HG03060 (cell line): Measurements from ENCODE around the gene TIGIT.

ENCODE experiments used
- ATAC-seq: cut with Tn5 transposase; IDR thresholded peaks from one replicate; pipeline ENCODE4 v1.9.1; 2021; ENCODE audit warnings: low read depth, moderate number of reproducible peaks; ENCODE audit not compliant: unreplicated experiment

Gene TIGIT

GRCh38 chr3:114350690-114351089, 56.9 kb downstream of the TIGIT start:
- ATAC-seq, result no peak

GRCh38 chr3:114351123-114351821, 57.4 kb downstream of the TIGIT start:
- ATAC-seq, result no peak

DNA sequence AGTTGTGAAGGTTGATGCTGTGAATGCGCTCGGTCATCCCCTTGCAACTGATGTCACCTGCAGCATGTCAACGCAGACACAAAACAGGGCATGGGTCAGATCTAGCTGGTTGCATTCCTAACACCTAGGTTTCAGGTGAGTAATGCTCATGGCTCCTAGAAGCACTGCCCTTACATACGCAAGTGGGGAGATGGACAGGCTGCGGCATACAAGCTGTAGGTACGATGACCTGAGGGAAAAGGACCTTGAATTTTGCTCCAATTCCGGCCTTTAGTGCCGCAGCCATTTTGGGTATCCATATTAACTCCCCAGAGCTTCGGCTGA, 58.0 kb downstream of the TIGIT start:
- ATAC-seq, result no peak

DNA sequence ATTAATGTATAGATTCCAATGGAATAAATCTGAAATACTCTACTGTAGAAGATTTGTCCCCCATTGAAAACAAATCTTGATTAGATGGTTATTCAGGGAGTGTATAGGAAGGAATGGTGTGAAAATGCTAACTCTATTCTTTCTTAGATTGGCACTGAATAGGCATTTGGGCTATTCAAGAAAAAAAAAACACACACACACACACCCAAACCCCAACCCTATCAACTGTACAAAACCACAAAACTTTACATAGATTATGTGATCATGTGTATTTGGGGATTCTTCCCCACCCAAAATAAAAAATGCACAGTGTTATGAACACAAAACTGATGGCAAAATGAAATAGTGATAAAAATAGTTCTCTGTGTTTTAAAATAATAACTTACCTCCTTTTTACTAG, 61.8 kb downstream of the TIGIT start:
- no peak for ATAC-seq

DNA sequence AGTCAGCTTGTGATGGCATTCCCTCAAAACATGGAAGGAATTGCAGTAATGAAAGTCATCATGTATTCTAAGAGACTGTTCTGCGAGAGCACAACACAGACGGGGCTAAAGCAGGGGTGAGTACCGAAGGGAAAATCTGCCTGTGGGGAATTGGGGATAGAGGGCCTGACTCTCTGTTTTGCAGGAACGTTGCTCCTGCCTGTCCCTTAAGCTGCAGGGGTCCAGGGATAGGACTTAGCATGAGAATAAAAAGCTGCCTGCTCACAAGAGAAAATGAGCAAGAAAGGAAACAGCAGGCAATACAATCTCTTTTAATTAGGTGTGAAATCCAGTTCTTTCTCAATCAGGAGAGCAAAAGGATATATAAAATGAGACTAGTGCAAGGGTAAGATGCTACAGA, 62.2 kb downstream of the TIGIT start:
- ATAC-seq, result no peak

GRCh38 chr3:114356525-114356924, 62.7 kb downstream of the TIGIT start:
- no peak for ATAC-seq
